Karpas-422 (cell line): Measurements from ENCODE around the gene FHIT. TPM values are rescaled to one million over a fixed set of nuclear protein-coding genes. Genes with fewer than 3 reads are reported as not detected.

ENCODE experiments used
- DNase-seq: peaks from one replicate; pipeline ENCODE4 v3.0.0-alpha.2; 2015
- H2AFZ ChIP-seq: fragments of 200-600 bp; sonication (generic); 2 replicates; pipeline ENCODE4 v1.6.1; 2014; ENCODE audit warnings: antibody characterized with exemption, low read length, mixed read lengths
- H3K27ac ChIP-seq: fragments of 200-600 bp; sonication (generic); 2 replicates; pipeline ENCODE4 v1.5.1; 2014; ENCODE audit warnings: mild to moderate bottlenecking, low read length, moderate library complexity
- H3K27me3 ChIP-seq: fragments of 200-600 bp; sonication (generic); 2 replicates; pipeline ENCODE4 v1.6.1; 2014; ENCODE audit warnings: low read length, mixed read lengths
- H3K36me3 ChIP-seq: fragments of 200-600 bp; sonication (generic); 2 replicates; pipeline ENCODE4 v1.6.1; 2014; ENCODE audit warnings: low read length, mixed read lengths; ENCODE audit not compliant: insufficient read depth
- H3K4me1 ChIP-seq: fragments of 200-600 bp; sonication (generic); 2 replicates; pipeline ENCODE4 v1.6.1; 2014; ENCODE audit warnings: mild to moderate bottlenecking, low read length, mixed read lengths
- H3K4me2 ChIP-seq: fragments of 200-600 bp; sonication (generic); 2 replicates; pipeline ENCODE4 v1.6.1; 2014; ENCODE audit warnings: low read length, low read depth, mild to moderate bottlenecking; ENCODE audit not compliant: poor library complexity, severe bottlenecking
- H3K4me3 ChIP-seq: fragments of 200-600 bp; sonication (generic); 2 replicates; pipeline ENCODE4 v1.5.1; 2014; ENCODE audit warnings: mild to moderate bottlenecking, antibody characterized with exemption, low read length, mixed read lengths
- H3K79me2 ChIP-seq: fragments of 200-600 bp; sonication (generic); 2 replicates; pipeline ENCODE4 v1.6.1; 2014; ENCODE audit warnings: mild to moderate bottlenecking, low read length, mixed read lengths
- H3K9ac ChIP-seq: fragments of 200-600 bp; sonication (generic); 2 replicates; pipeline ENCODE4 v1.6.0; 2014; ENCODE audit warnings: low read length
- H3K9me2 ChIP-seq: fragments of 200-600 bp; sonication (generic), shearing (Covaris generic); replicated peaks from 2 replicates; pipeline ENCODE4 v1.6.0; 2014; ENCODE audit warnings: mild to moderate bottlenecking, low read length, moderate library complexity; ENCODE audit not compliant: insufficient read depth
- H3K9me3 ChIP-seq: fragments of 300-700, 200-600 bp; sonication (generic); 2 replicates; pipeline ENCODE4 v1.6.1; 2014; ENCODE audit warnings: low read length, mixed read lengths
- H4K20me1 ChIP-seq: fragments of 200-600 bp; sonication (generic); 2 replicates; pipeline ENCODE4 v1.6.1; 2014; ENCODE audit warnings: mild to moderate bottlenecking, antibody characterized with exemption, low read length, low read depth; ENCODE audit not compliant: insufficient read depth
- total RNA-seq: library from RNA; depleted of rRNA; stranded (reverse); fragments of >200 nt; shearing (Covaris generic); gene quantifications from 2 replicates; pipeline ENCODE4 v1.2.3, GENCODE V29; 2014; ENCODE audit warnings: low replicate concordance

The FHIT gene
- total RNA-seq, 1 experiment from 2014 or later = not detected

DNA sequence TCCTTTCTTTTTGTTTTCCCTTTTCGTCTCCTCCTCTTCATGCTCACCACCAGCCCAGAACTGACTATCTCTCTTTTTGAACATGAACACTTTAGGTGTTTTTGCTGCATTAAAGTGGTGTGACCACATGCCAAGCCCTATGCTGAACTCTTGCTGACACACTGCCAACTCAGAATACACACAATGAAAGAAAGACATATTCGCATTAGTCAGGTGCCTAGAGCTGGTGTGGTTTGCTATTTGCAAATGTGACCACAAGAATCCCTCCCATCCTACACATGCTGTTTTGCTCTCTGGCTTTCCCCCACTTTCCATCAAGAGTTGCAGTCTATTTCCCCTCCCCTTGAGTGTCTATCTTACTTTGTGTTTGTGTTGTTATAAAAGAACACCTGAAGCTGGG lies 1233.6 kb downstream of the FHIT start:
- Histone ChIP-seq H3K4me1 (no peaks in the 10 kb centered on the region), H3K9ac (no peak overlapping the region), H3K79me2 (no peaks in the 10 kb centered on the region), H4K20me1 (no peaks in the 10 kb centered on the region), H3K4me2 (no peak overlapping the region), H3K27me3 (no peaks in the 10 kb centered on the region), H3K27ac (no peak overlapping the region), H3K36me3 (no peaks in the 10 kb centered on the region), H3K4me3 (no peak overlapping the region), H2AFZ (no peak overlapping the region), H3K9me3 (peaks cover 8% of the 10 kb centered on the region), H3K9me2 (no peaks in the 10 kb centered on the region)
- DNase-seq = no peak

- Histone ChIP-seq H3K79me2 (no peaks in the 10 kb centered on the region), H3K9me3 (peaks cover 9% of the 10 kb centered on the region), H2AFZ (no peak overlapping the region), H3K9ac (no peak overlapping the region), H3K4me3 (no peak overlapping the region), H3K27me3 (no peaks in the 10 kb centered on the region), H3K4me1 (no peaks in the 10 kb centered on the region), H3K27ac (no peak overlapping the region), H4K20me1 (no peaks in the 10 kb centered on the region), H3K4me2 (no peak overlapping the region), H3K9me2 (no peaks in the 10 kb centered on the region; the same call in 1 of the 2 replicates), H3K36me3 (no peaks in the 10 kb centered on the region)
- no peak for DNase-seq
Measured at GRCh38 chr3:60015032-60015705, 1236.1 kb downstream of the FHIT start.

DNA sequence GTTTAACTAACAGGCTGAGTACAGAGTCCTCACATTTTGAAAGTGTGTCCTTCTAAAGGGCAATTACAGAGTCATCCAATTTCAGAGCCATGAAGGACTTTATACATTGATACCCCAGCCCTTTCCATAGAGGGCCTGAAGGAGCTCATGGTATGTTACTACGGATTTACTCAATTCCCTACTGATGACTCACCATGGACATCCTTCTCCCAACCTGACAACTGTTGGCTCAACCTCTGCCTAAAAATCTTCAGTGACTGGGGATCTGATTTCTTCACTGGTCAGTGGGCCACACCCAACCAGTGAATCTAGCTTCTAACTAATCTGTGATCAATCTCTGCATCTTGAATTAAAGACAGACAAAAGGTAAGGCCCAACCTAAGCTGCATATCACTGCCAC lies 1238.0 kb downstream of the FHIT start:
- Histone ChIP-seq H3K79me2 (no peaks in the 10 kb centered on the region), H3K4me1 (no peaks in the 10 kb centered on the region), H3K36me3 (no peaks in the 10 kb centered on the region), H3K4me3 (no peak overlapping the region), H3K9me2 (peaks cover 4% of the 10 kb centered on the region; the same call in 1 of the 2 replicates), H3K9ac (no peak overlapping the region), H4K20me1 (no peaks in the 10 kb centered on the region), H3K4me2 (no peak overlapping the region), H3K27me3 (no peaks in the 10 kb centered on the region), H2AFZ (no peak overlapping the region), H3K27ac (no peak overlapping the region), H3K9me3 (peaks cover 4% of the 10 kb centered on the region; the same call in 1 of the 2 replicates)
- no peak for DNase-seq

DNA sequence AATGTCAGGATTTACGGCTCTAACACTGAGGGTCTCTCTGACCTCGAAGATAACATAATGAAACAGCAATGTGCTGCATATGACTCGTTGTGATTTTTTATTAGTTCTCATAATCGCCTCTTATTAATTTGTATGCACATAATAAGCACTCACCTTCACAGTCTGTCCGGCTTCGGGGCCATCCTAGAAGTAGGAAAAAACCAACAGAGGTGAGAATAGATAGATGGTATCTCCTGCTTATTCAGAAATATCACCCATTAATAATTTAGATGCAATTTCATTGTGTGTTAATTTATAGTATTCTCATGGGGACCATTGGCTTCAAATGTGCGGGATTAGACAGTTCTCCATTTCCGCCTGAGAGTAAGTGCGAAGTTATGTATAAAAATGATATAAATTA lies 1240.0 kb downstream of the FHIT start:
- no peak overlapping the region for H3K4me2 ChIP-seq
- H3K9ac ChIP-seq = no peak overlapping the region
- H3K27ac ChIP-seq = no peak overlapping the region
- no peaks in the 10 kb centered on the region for H3K27me3 ChIP-seq
- no peaks in the 10 kb centered on the region for H3K4me1 ChIP-seq
- H3K36me3 ChIP-seq = no peaks in the 10 kb centered on the region
- H3K79me2 ChIP-seq = no peaks in the 10 kb centered on the region
- no peak for DNase-seq
- no peak overlapping the region for H3K4me3 ChIP-seq
- peaks cover 4% of the 10 kb centered on the region; the same call in 1 of the 2 replicates for H3K9me2 ChIP-seq
- H4K20me1 ChIP-seq = no peaks in the 10 kb centered on the region
- H2AFZ ChIP-seq = no peak overlapping the region
- H3K9me3 ChIP-seq = peaks cover 4% of the 10 kb centered on the region; the same call in 1 of the 2 replicates

- DNase-seq = no peak
Measured at GRCh38 chr3:60010781-60011180, 1240.5 kb downstream of the FHIT start.

DNA sequence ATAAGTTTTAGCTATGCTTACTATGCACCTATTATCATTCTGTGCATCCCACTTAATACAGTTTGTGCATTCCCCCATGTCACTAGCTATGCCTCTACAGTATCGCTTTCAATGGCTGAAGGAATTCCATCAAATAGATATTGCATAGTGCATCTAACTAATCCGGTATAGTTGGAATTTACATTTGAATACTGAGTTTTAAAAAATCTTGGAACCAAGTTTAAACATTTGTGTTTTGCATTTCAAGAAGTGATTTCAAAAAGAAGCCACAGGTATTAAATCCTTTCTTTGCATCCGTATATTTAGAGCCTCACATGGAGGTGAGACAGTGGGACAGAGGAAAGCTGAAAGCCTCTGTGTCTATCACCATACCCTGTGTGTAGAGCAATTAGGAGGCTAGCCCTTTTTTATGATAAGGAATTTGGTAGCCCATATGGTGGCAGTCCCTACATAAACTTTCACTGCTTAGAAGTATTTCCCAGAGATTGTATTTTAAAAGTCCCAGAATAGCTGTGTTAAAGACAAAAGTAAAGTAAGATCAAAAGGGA lies 1241.2 kb downstream of the FHIT start:
- Histone ChIP-seq H3K9me3 (peaks cover 4% of the 10 kb centered on the region; the same call in 1 of the 2 replicates), H3K27me3 (no peaks in the 10 kb centered on the region)

More at GRCh38 chr3:60010781-60011180, 1240.5 kb downstream of the FHIT start:
- H3K9ac ChIP-seq = no peak overlapping the region
- no peak overlapping the region for H3K4me2 ChIP-seq
- no peak overlapping the region for H3K27ac ChIP-seq
- no peaks in the 10 kb centered on the region for H3K4me1 ChIP-seq
- H3K79me2 ChIP-seq = no peaks in the 10 kb centered on the region
- H3K9me2 ChIP-seq = peaks cover 4% of the 10 kb centered on the region; the same call in 1 of the 2 replicates
- no peaks in the 10 kb centered on the region for H4K20me1 ChIP-seq
- no peaks in the 10 kb centered on the region for H3K36me3 ChIP-seq
- no peaks in the 10 kb centered on the region for H3K27me3 ChIP-seq
- H2AFZ ChIP-seq = no peak overlapping the region
- peaks cover 4% of the 10 kb centered on the region; the same call in 1 of the 2 replicates for H3K9me3 ChIP-seq
- H3K4me3 ChIP-seq = no peak overlapping the region

DNA sequence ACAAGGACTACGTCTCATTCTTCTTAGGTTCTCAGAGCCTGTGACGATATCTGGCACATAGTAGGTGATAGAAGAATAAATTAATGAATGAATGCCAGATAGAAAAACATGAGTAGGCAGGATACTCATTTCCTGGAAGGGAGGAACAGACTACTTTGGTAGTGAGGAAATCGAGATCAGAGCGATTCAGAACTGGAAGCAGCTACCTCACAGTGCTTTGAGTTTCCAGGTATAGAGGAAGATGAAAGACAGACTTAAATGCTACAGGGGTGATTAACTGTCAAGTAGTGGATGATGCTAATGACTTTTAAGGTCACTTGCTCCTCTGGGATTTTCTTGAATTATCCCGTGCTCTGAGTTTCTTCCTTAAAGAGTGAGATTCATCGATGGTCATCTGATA lies 1249.9 kb downstream of the FHIT start:
- Histone ChIP-seq H3K36me3 (no peaks in the 10 kb centered on the region), H3K4me1 (no peaks in the 10 kb centered on the region), H3K9me2 (no peaks in the 10 kb centered on the region), H3K4me3 (no peak overlapping the region), H3K27ac (no peak overlapping the region), H2AFZ (no peak overlapping the region), H3K79me2 (no peaks in the 10 kb centered on the region), H3K4me2 (no peak overlapping the region), H3K27me3 (no peaks in the 10 kb centered on the region), H4K20me1 (no peaks in the 10 kb centered on the region), H3K9me3 (peaks cover 11% of the 10 kb centered on the region; the same call in 1 of the 2 replicates), H3K9ac (no peak overlapping the region)
- no peak for DNase-seq

More for the DNA sequence above, 1241.2 kb downstream of the FHIT start:
- Histone ChIP-seq H3K4me3 (no peak overlapping the region), H2AFZ (no peak overlapping the region), H4K20me1 (no peaks in the 10 kb centered on the region), H3K36me3 (no peaks in the 10 kb centered on the region), H3K4me2 (no peak overlapping the region), H3K79me2 (no peaks in the 10 kb centered on the region), H3K27ac (no peak overlapping the region), H3K9ac (no peak overlapping the region), H3K9me2 (peaks cover 4% of the 10 kb centered on the region; the same call in 1 of the 2 replicates), H3K4me1 (no peaks in the 10 kb centered on the region)
- no peak for DNase-seq

DNA sequence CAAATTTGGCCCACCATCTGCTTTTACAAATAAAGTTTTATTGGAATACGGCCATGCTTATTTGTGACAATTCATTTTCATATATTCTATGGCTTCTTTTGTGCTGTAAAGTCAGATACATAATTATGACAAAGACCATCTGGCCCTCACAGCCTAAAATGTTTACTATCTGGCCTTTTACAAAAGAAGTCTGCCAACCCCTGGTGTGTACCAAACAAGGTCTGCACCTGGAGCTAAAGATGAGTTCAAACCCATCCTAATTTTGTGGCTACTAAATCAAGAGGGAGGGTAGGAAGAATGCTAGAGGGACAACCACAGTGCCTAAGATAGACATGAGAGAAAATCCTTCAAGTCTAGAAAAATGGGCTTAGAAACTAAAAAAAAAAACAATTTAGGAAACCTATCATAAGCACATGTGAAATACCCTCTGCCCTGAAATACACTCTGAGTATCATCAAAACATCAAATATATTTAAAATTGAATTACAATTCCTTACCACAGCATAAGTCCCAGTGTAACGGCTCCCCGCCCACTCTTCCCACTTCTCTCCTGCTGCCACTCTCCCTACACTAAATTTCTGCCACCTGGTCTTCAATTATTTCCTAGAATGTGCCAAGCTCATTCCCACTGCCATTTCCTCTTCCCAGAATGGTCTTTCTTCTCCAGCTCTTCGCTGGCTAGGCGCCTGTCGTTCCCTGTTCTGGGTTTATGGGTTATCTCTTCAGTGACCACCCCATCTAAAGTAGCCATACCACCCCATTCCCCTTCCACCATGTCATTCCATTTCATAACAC lies 1250.7 kb downstream of the FHIT start:
- no peaks in the 10 kb centered on the region for H3K4me1 ChIP-seq
- no peak overlapping the region for H3K27ac ChIP-seq
- no peak overlapping the region for H2AFZ ChIP-seq
- no peak overlapping the region for H3K9ac ChIP-seq
- H3K27me3 ChIP-seq = no peaks in the 10 kb centered on the region
- H3K4me3 ChIP-seq = no peak overlapping the region
- no peaks in the 10 kb centered on the region for H3K79me2 ChIP-seq
- H3K9me3 ChIP-seq = peaks cover 11% of the 10 kb centered on the region; the same call in 1 of the 2 replicates
- DNase-seq = no peak
- no peaks in the 10 kb centered on the region for H3K36me3 ChIP-seq
- H3K4me2 ChIP-seq = no peak overlapping the region
- no peaks in the 10 kb centered on the region for H4K20me1 ChIP-seq
- no peaks in the 10 kb centered on the region for H3K9me2 ChIP-seq
